Measurements from ENCODE around the gene TPT1.

Gene TPT1

DNA sequence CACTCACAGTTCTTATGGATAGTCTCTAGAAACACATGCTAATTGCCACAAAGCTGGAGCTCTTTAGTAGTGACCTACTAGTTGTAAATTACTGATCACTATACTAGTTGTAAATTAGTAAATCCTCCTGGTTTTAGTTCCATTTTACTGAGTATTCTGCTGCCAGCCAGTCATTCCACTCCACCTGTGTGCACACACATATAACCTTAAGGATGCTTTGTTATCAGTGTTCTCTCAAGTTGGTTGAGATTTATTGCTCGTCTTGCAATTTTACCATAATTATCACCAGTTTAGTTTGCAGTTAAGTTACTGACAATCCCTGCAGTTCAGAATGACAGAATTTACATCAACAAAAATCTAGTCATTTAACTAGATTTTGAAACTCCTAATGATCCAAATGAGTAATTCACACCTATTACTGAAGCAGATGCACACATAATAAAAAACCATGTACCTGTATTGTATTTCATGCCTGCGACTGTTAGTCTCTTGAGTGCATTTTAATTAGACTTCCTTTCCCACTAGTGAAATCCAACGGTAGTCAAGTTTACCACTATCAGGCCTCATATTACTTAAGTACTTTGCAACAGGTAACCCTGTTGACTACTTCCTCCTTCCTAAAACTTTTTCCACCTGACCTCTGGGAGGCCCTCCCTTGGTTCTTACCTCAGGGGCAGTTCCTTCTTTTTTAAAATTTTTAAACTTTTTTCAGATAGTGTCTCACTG lies 7.6 kb downstream of the TPT1 start:
- no peak for DNase-seq

- no peak for DNase-seq
These were observed 8.2 kb downstream of the TPT1 start for GRCh38 chr13:45332831-45333219.

DNA sequence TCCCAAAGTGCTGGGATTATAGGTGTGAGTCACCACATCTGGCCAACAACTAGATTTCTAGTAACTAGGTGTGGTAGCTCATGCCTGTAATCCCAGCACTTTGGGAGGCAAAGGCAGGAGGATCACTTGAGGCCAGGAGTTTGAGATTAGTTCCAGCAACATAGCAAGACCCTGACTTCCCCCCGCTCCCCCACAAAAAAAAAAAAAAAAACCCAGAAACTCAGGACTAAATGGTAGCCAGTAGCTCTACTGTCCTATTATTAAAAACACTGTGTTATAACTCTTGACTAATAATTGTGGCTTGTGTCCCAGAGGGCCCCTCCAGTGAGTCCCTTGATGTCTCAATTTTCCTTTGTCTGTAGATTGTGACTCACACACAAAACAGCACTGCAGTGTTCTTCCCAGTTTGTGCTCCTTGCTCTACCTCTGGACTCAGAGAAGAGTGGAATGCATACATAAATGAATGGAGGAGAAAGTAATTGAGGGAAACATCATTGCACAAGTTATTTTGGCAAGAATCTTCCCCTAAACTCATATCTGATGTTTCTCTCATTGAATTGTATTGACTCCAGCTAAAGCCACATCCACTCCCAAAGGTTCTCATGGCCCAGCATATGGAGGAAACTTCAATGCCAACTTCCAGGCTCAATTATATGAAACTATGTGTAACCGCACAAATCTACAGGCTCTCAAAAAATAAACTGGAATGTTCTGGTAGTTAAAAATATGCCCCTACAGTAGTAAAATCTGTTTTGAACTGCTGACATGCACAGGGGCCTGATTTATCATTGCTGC lies 8.8 kb downstream of the TPT1 start:
- peak; percentile 83 for DNase-seq

DNA sequence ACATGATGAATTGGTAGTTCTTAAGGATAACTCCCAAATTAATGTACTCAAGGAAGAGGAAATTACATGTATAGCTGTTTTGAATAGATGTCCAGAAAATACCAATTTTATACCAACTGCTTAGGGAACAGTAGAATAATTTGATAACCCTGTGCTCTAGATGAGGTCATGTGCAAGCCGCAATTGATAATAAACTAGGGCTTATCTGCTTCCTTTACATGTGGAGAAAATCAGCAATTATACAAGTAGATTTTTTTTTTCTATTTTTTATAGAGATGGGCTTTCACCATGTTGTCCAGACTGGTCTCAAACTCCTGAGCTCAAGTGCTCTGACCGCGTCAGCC lies 9.3 kb downstream of the TPT1 start:
- DNase-seq: no peak

GRCh38 chr13:45331123-45331619 lies 9.8 kb downstream of the TPT1 start:
- DNase-seq: no peak

- DNase-seq: no peak
These were observed 12.3 kb downstream of the TPT1 start for GRCh38 chr13:45328661-45329111.

GRCh38 chr13:45327253-45327955 lies 13.6 kb downstream of the TPT1 start:
- no peak for DNase-seq

- DNase-seq: peak; percentile 85
These were observed 15.2 kb downstream of the TPT1 start for GRCh38 chr13:45325806-45326205.

DNA sequence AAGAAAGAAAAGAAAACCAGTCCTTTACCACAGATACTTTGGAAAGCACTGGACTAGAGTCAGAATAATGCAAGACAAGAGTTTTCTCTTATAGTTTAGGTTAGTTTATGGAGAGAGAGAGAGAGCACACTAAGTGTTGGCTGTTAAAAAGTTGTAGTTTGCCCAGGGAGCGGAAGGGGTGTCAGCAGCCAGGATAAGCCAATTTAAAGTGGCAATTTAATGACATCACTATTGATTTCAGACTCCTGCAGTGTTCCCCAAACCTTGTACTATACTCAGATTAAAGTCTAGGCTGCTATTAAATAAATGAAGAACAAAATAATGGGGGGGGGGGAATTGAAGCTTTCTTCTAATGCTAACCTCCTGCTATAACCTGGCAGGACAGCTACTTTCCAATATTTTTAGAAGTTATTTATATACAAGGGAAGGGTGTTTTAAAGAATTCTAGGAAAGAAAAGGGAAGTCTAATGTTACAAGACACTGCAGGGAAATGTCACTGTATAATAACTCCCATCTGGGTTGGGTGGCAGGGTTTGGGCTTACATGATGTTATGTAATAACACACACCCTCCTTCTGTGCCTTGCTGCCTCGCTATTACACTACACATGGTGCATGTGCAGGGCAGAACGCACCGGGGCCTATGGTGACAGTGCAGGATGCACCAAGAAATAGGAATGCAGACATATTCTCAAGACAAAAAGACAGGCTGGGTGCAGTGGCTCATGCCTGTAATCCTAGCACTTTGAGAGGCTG lies 19.9 kb downstream of the TPT1 start:
- DNase-seq: no peak

DNA sequence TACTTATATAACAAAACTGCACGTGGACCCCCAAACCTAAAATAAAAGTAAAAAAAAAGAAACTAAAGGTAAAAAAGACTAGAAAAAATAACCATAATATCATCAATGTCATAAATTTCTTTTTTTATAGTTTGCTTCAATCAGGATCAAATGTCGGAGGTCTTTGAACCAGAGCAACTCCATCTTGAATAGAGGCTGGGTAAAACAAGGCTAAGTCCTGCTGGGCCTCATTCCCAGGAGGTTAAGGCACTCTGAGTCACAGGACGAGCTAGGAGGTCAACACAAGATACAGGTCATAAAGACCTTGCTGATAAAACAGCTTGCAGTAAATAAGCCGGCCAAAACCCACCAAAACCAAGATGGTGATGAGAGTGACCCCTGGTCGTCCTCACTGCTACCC lies 24.0 kb downstream of the TPT1 start:
- DNase-seq: no peak

DNA sequence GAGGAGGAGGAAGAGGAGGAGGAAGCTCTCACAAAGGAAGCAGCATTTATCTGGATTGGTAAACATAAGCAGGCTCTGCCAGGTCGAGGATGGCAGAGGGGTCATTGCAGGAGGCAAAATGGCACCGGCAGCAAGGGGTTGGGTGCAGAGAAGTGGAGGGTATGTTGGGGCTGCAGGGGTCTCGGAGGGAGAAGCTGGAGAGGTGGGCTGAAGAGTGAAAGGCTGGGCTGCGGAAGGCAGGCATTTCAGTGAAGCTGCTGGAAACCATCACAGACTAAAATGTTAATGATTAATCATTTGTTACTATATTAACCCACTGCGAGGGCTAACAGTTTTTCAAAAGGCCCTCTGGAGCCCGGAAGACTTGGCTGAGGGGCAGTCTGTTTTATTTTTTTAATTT lies 24.6 kb downstream of the TPT1 start:
- DNase-seq: no peak

DNA sequence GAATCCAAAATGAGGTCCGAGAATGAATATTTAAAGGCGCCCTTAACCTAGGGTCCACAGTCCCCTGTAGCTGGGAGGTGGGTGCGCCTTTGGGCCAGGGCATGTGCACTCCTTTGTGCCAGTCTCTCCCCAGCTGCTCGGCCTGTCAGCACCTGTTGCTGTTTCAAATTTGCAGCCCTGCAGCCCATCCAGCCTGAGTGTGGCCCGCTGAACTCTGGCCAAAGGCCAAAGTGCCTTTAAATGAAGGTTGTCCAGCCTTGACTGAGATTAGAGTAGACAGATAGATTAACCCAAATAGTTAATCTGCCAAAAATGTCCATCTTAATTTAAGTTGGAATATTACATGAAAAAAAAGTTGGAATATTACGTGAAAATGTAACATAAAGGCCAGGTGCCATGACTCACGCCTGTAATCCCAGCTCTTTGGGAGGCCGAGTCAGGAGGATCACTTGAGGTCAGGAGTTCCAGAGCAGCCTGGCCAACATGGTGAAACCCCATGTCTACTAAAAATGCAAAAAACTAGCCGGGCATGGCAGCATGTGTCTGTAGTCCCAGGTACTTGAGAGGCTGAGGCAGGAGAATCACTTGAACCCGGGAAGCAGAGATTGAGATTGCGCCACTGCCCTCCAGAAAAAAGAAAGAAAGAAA lies 25.3 kb downstream of the TPT1 start:
- DNase-seq: no peak

DNA sequence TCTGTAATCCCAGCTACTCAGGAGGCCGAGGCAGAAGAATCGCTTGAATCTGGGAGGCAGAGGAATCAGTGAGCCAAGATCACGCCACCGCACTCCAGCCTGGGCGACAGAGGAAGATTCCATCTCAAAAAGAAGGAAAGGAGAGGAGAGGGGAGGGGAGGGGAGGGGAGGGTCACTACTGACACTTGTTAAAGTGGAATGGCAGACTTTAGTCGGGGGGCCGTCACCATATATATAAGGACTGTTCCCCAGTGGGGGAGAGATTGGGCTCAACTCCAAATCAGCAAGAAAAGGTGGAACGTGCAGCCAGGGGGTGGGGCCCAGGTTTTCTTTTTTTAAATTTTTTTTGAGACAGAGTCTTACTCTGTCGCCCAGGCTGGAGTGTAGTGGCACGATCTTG lies 26.2 kb downstream of the TPT1 start:
- DNase-seq: no peak

GRCh38 chr13:45310341-45311131 lies 30.4 kb downstream of the TPT1 start:
- no peak for DNase-seq

DNA sequence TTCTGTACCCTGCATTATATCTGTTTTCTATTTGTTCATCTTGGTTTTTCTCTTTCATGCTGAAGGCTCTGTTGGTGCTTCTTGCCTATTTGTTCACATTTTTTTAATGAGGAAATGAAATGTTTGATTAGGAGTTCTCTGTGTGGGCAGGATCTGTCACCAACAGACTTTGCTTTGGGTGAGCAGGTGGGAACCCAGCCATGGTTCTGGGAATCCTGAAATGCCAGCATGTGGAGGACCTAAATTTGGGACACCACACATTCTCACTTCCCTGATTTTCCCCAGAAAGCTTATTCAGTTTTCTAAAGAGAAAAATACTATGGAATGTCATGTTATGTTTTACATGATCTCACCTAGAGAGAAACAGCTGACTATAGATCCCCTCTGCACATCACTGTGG lies 34.0 kb downstream of the TPT1 start:
- DNase-seq: no peak

- DNase-seq: no peak
These were observed 35.9 kb downstream of the TPT1 start for GRCh38 chr13:45305079-45305478.

DNA sequence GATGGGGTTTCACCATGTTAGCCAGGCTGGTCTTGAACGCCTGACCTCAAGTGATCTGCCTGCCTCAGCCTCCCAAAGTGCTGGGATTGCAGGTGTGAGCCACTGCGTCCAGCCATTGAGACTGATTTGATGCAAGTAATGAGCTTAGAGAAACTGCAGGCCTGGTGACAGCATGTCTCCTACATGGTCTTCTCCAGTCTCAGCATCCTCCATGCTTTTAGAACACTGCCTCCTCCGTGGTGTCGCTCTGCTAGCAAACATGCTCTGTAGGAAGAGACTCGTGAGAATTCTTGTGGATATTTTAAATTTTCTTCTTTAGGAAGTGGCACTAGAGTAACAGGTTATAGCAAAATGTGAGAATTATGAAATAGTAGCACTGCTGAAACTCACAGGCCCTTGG lies 37.1 kb downstream of the TPT1 start:
- DNase-seq: no peak

DNA sequence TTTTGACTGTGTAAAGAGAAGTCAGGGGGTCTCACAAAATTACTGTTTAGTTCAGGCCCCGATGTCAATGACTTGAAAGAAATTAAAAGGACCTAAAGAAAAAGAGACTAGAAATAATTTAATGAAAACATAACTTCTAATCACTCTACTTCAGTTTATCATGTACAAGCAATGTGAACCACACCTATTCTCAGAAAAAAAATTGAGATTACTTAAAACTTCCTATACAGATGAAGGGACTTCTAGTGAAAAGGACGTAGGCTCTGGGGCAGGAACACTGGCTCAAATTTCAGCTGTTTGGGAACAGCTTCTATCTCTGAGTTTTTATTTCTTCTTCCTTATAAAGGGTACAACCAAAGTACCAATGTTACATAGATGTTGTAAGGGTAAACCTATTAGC lies 38.0 kb downstream of the TPT1 start:
- no peak for DNase-seq

- DNase-seq: no peak
These were observed 38.5 kb downstream of the TPT1 start for GRCh38 chr13:45302507-45302906.

DNA sequence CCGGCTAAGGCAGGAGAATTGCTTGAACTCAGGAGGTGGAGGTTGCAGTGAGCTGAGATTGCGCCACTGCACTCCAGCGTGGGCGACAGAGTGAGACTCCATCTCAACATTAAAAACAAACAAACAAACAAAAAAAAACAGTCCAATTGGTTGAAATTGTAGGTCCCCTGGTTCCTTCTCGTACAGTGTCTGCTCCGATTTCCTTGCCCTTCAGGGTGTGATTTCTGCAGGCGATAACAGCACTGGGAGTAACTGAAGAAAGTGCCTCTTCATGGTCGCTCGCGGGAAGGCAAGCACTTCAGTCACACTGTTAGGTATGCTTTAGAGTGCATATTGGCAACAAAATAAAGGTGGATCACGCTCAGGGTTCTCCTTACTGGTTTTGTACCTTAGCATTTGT lies 39.7 kb downstream of the TPT1 start:
- no peak for DNase-seq

DNA sequence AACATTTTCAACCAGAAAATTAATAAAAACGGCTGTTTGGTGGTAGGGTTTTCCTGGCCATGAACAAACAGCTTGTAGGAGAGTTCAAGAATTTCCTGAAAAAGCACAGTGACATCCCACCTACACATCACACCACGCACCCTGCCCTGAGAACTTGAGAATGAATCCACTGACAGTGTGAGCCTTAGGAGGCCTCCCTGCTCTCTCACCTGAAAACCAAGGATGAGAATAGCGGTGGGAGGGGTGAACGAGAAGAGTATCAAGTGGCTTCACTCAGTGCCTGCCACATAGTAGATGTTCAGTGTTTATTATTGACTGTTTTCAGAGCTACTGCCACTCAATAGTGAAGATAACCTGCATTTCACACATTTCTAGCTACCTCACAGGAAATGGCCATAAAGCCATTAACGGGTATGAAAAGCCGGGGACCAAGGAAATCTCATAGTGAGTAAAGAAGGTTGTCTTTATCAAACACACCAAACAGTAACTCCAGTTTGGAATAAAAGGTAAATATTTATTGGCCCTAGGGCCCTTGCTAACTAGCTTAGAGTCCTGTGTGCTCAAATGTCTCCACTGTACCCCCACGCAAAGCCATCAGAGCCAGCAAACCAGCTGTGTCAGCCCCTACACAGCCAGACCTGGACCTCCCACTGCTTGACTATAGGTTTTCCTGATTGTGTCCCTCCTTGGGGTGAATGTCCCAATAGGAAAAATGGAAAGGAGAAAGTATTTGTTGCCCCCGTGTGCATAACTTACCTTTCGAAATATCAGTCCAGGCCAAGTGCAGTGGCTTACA lies 40.6 kb downstream of the TPT1 start:
- no peak for DNase-seq
